PC-3 (cell line): ENCODE results near the gene ATP8B3.

Experiments
- EZH2 ChIP-seq: fragments of 300-600 bp; sonication (generic); IDR thresholded peaks from one replicate; pipeline ENCODE4 v1.6.1; 2017; ENCODE audit warnings: antibody characterized with exemption, mild to moderate bottlenecking, low read length; ENCODE audit not compliant: unreplicated experiment
- TF ChIP-seq, protein P1 (sequence below): fragments of 300-600 bp; sonication (generic); conservative IDR thresholded peaks from 2 replicates; pipeline ENCODE4 v1.5.1; 2017; ENCODE audit warnings: antibody characterized with exemption, low read depth, mild to moderate bottlenecking, low read length

DNA sequence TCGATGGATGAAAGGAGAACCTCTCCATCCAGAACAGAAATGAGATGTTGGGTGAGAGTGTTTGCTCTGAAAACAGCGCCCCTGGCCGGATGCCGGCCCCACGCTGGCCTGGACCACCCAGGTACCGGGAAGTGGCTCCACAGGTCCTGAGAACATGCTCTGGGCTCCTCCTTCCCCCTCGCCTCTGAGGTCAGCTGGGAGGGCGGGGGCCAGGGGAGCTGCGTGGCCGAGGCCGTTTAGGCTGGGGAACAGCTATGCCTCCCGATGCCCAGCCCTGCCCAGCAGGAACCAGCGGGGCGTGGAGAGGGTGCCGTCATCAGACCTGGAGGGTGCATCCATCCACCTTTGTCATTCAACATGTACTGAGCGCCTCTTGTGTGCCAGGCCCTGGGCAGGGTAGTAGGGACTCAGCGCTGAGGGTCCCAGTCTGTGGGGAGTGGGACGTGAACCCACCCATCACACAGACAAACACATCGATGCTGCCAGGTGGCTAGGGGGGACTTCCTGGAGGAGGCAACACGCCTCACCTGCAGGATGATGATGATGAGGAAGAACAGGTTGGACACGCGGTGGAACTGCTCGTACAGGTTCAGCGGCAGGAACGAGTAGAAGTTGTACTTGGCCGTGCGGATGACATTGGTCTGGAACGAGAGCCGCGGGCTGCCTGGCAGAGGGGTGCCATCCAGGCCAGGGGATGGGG, 4.2 kb downstream of the ATP8B3 start:
- TF ChIP-seq, protein P1, sequence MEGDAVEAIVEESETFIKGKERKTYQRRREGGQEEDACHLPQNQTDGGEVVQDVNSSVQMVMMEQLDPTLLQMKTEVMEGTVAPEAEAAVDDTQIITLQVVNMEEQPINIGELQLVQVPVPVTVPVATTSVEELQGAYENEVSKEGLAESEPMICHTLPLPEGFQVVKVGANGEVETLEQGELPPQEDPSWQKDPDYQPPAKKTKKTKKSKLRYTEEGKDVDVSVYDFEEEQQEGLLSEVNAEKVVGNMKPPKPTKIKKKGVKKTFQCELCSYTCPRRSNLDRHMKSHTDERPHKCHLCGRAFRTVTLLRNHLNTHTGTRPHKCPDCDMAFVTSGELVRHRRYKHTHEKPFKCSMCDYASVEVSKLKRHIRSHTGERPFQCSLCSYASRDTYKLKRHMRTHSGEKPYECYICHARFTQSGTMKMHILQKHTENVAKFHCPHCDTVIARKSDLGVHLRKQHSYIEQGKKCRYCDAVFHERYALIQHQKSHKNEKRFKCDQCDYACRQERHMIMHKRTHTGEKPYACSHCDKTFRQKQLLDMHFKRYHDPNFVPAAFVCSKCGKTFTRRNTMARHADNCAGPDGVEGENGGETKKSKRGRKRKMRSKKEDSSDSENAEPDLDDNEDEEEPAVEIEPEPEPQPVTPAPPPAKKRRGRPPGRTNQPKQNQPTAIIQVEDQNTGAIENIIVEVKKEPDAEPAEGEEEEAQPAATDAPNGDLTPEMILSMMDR, result no peak
- TF ChIP-seq EZH2, result no peak
